Neural progenitor cell (in vitro differentiated cells): ENCODE results near the gene EEF1AKMT3. TPM values are rescaled to one million over a fixed set of nuclear protein-coding genes. Genes with fewer than 3 reads are reported as not detected.
A peak's percentile ranks its signal among the peaks of the same experiment; 100 is the strongest.

Experiments
- DNase-seq: peaks from one replicate; pipeline ENCODE4 v3.0.0-alpha.2; 2016; ENCODE audit warnings: low spot score
- H2AFZ ChIP-seq: fragments of 200-600 bp; sonication (generic); replicated peaks from 2 replicates; pipeline ENCODE4 v1.6.1; 2016; ENCODE audit warnings: antibody characterized with exemption
- H3F3A ChIP-seq: fragments of 200-600 bp; sonication (generic); 2 replicates; pipeline ENCODE4 v1.6.1; 2016; ENCODE audit warnings: antibody characterized with exemption, low read depth
- H3K27ac ChIP-seq: fragments of 200-600 bp; sonication (generic); 2 replicates; pipeline ENCODE4 v1.5.1; 2016; ENCODE audit warnings: mild to moderate bottlenecking
- H3K27me3 ChIP-seq: fragments of 200-600 bp; sonication (generic); 2 replicates; pipeline ENCODE4 v1.6.1; 2016; ENCODE audit warnings: mild to moderate bottlenecking, moderate library complexity
- H3K36me3 ChIP-seq: fragments of 200-600 bp; sonication (generic); 2 replicates; pipeline ENCODE4 v1.5.1; 2016
- H3K4me1 ChIP-seq: fragments of 200-600 bp; sonication (generic); 2 replicates; pipeline ENCODE4 v1.6.1; 2016; ENCODE audit warnings: mixed run types
- H3K4me2 ChIP-seq: fragments of 200-600 bp; sonication (generic); 2 replicates; pipeline ENCODE4 v1.6.1; 2016
- H3K4me3 ChIP-seq: fragments of 200-600 bp; sonication (generic); 2 replicates; pipeline ENCODE4 v1.5.1; 2016
- H3K79me2 ChIP-seq: fragments of 200-600 bp; sonication (generic); 2 replicates; pipeline ENCODE4 v1.6.1; 2016; ENCODE audit warnings: low read depth
- H3K9ac ChIP-seq: fragments of 200-600 bp; sonication (generic); 2 replicates; pipeline ENCODE4 v1.6.1; 2016
- H3K9me3 ChIP-seq: fragments of 200-600 bp; sonication (generic); 2 replicates; pipeline ENCODE4 v1.5.1; 2016; ENCODE audit warnings: low read depth
- H4K20me1 ChIP-seq: fragments of 200-600 bp; sonication (generic); 2 replicates; pipeline ENCODE4 v1.6.1; 2016; ENCODE audit warnings: low read depth
- H3K27ac Mint-ChIP-seq: 3 replicates; pipeline ENCODE4 v1.8.0; 2021; ENCODE audit warnings: mixed read lengths
- H3K27me3 Mint-ChIP-seq: 2 replicates; pipeline ENCODE4 v1.8.0; 2022; ENCODE audit warnings: low read depth, mild to moderate bottlenecking, inconsistent platforms, moderate library complexity, mixed read lengths; ENCODE audit not compliant: insufficient read depth
- H3K36me3 Mint-ChIP-seq: 3 replicates; pipeline ENCODE4 v1.8.0; 2021; ENCODE audit warnings: mixed read lengths
- H3K4me1 Mint-ChIP-seq: 3 replicates; pipeline ENCODE4 v1.8.0; 2021; ENCODE audit warnings: mixed read lengths
- H3K4me3 Mint-ChIP-seq: 3 replicates; pipeline ENCODE4 v1.8.0; 2021; ENCODE audit warnings: mild to moderate bottlenecking, moderate library complexity, mixed read lengths
- H3K9me3 Mint-ChIP-seq: 3 replicates; pipeline ENCODE4 v1.8.0; 2020; ENCODE audit warnings: mixed read lengths
- CTCF ChIP-seq: fragments of 200-600 bp; sonication (generic); IDR thresholded peaks from 2 replicates; pipeline ENCODE4 v1.5.1; 2017; ENCODE audit warnings: antibody characterized with exemption, mild to moderate bottlenecking
- EZH2 ChIP-seq: fragments of 200-600 bp; sonication (generic); IDR thresholded peaks from 2 replicates; pipeline ENCODE4 v1.6.1; 2017; ENCODE audit warnings: antibody characterized with exemption, mild to moderate bottlenecking, moderate library complexity
- EZH2phosphoT487 ChIP-seq: fragments of 200-600 bp; sonication (generic); IDR thresholded peaks from 2 replicates; pipeline ENCODE4 v1.6.1; 2017; ENCODE audit warnings: antibody characterized with exemption
- total RNA-seq: library from RNA; depleted of rRNA; stranded (reverse); fragments of >200 nt; gene quantifications from 2 replicates; pipeline ENCODE4 v1.2.3, GENCODE V29; 2015; ENCODE audit warnings: low replicate concordance

The EEF1AKMT3 gene
- total RNA-seq, 1 donor from 2014 or later: 2.1 TPM

GRCh38 chr12:57724003-57724935, 48.1 kb upstream of the EEF1AKMT3 start:
- DNase-seq: no peak
- TF ChIP-seq EZH2 (no peak), CTCF (no peak)
- H4K20me1 ChIP-seq: peaks cover 20% of the 10 kb centered on the region
- Mint-ChIP-seq H3K27ac (no peak overlapping the region), H3K4me3 (peak overlapping the region; percentile 47), H3K4me1 (peaks cover 12% of the 10 kb centered on the region), H3K36me3 (peaks cover 6% of the 10 kb centered on the region), H3K9me3 (peaks cover 7% of the 10 kb centered on the region), H3K27me3 (peaks cover 35% of the 10 kb centered on the region)
- H3K4me2 ChIP-seq: no peak overlapping the region
- H2AFZ ChIP-seq: no peak overlapping the region
- no peak overlapping the region for H3K27ac ChIP-seq
- no peaks in the 10 kb centered on the region for H3K9me3 ChIP-seq
- H3K4me3 ChIP-seq: no peak overlapping the region
- no peaks in the 10 kb centered on the region for H3K36me3 ChIP-seq
- peaks cover 67% of the 10 kb centered on the region for H3K27me3 ChIP-seq
- H3K79me2 ChIP-seq: no peaks in the 10 kb centered on the region
- peaks cover 3% of the 10 kb centered on the region for H3K4me1 ChIP-seq
- H3F3A ChIP-seq: no peaks in the 10 kb centered on the region
- H3K9ac ChIP-seq: no peak overlapping the region

DNA sequence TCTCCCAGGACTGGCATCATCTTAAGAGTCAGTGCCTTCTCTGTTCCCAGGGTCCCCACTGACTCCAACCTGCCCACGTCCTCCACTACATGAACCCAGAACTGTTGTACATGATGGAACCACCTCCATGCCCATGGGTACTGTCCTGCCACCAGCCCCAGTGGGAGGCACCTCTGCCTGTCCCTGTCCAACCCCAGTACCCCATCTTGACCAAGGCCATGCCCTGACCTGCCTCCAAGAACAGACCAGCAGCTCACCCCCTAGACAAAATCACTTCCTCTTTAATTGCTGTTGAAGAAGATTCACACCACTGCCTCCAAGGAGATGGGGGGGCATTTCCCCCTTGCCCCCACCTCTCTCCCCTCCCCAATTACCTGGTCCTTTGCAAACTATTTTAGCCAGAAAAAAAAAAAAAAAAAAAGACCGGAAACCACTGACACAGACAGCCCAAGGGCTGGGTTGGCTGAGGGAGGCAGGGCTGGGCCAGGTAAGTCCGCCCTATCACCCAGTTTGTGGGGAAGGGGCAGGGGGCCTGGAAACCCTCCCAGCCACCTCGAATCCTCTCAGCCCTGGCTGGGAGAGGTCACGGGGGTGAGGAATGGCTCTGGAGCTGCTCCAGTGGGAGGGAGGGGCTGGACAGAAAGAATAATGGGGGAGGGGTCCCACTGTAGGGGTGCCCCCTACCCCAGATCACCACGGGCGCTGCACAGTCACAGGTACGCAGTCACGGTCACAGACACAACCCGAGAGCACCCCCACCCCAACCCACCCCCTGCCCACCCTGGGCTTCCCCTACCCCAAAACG, 47.3 kb upstream of the EEF1AKMT3 start:
- H3K9ac ChIP-seq: no peak overlapping the region
- peaks cover 3% of the 10 kb centered on the region for H3K4me1 ChIP-seq
- no peak overlapping the region for H2AFZ ChIP-seq
- H3K4me2 ChIP-seq: no peak overlapping the region
- H4K20me1 ChIP-seq: peaks cover 21% of the 10 kb centered on the region
- H3K27me3 ChIP-seq: peaks cover 75% of the 10 kb centered on the region
- no peaks in the 10 kb centered on the region for H3K79me2 ChIP-seq
- H3K9me3 ChIP-seq: no peaks in the 10 kb centered on the region
- Mint-ChIP-seq H3K9me3 (peaks cover 7% of the 10 kb centered on the region), H3K27me3 (peaks cover 39% of the 10 kb centered on the region), H3K4me1 (peaks cover 12% of the 10 kb centered on the region), H3K27ac (no peak overlapping the region), H3K36me3 (peaks cover 2% of the 10 kb centered on the region), H3K4me3 (peak overlapping the region; percentile 47)
- TF ChIP-seq EZH2phosphoT487: no peak
- TF ChIP-seq CTCF: no peak
- TF ChIP-seq EZH2: no peak
- no peaks in the 10 kb centered on the region for H3F3A ChIP-seq
- H3K36me3 ChIP-seq: no peaks in the 10 kb centered on the region
- DNase-seq: no peak
- no peak overlapping the region for H3K4me3 ChIP-seq
- H3K27ac ChIP-seq: no peak overlapping the region

GRCh38 chr12:57725851-57726150, 46.6 kb upstream of the EEF1AKMT3 start:
- Mint-ChIP-seq H3K9me3 (peaks cover 7% of the 10 kb centered on the region), H3K27me3 (peaks cover 41% of the 10 kb centered on the region), H3K27ac (no peak overlapping the region), H3K4me1 (peaks cover 12% of the 10 kb centered on the region), H3K36me3 (peaks cover 2% of the 10 kb centered on the region), H3K4me3 (peak overlapping the region; percentile 86)
- peaks cover 24% of the 10 kb centered on the region for H4K20me1 ChIP-seq
- no peak overlapping the region for H3K27ac ChIP-seq
- H3K36me3 ChIP-seq: no peaks in the 10 kb centered on the region
- TF ChIP-seq EZH2: no peak
- no peak for TF ChIP-seq EZH2phosphoT487
- no peak for TF ChIP-seq CTCF
- H3K9ac ChIP-seq: no peak overlapping the region
- no peaks in the 10 kb centered on the region for H3K79me2 ChIP-seq
- peaks cover 82% of the 10 kb centered on the region for H3K27me3 ChIP-seq
- no peak for DNase-seq
- H2AFZ ChIP-seq: peak overlapping the region; percentile 63
- H3K4me2 ChIP-seq: peak overlapping the region; percentile 94
- H3K4me1 ChIP-seq: peaks cover 3% of the 10 kb centered on the region
- peak overlapping the region; percentile 77 for H3K4me3 ChIP-seq
- H3K9me3 ChIP-seq: no peaks in the 10 kb centered on the region
- H3F3A ChIP-seq: no peaks in the 10 kb centered on the region
